NB4 (cell line): ENCODE measurements around the gene COL8A1.

Experiments
- MAX ChIP-seq: IDR thresholded peaks from 2 replicates; pipeline ENCODE4 v1.6.1; 2011; ENCODE audit warnings: low read depth, low read length
- TF ChIP-seq, protein P1 (sequence below): IDR thresholded peaks from one replicate; pipeline ENCODE4 v1.5.1; 2012; ENCODE audit warnings: low read depth, low read length

DNA sequence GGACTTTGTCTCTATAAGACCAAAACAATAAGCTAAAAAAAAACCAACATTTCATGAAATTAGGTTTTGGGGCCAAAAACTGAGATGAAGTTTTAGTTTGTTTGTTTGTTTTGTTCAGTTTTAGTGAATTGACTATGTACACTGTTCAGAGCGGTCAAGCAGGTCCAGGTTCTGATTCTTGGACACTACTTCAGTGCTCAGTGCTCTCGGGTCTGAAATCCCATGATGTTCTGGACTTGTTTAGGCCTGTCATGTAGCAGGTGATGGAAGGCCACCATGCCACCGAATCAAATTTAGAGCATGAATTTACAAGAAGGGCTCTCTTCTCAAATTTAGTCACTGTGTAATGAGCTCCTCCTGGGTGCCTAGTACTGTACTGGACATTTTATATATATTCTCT is 45.5 kb downstream of the COL8A1 start:
- TF ChIP-seq, protein P1, sequence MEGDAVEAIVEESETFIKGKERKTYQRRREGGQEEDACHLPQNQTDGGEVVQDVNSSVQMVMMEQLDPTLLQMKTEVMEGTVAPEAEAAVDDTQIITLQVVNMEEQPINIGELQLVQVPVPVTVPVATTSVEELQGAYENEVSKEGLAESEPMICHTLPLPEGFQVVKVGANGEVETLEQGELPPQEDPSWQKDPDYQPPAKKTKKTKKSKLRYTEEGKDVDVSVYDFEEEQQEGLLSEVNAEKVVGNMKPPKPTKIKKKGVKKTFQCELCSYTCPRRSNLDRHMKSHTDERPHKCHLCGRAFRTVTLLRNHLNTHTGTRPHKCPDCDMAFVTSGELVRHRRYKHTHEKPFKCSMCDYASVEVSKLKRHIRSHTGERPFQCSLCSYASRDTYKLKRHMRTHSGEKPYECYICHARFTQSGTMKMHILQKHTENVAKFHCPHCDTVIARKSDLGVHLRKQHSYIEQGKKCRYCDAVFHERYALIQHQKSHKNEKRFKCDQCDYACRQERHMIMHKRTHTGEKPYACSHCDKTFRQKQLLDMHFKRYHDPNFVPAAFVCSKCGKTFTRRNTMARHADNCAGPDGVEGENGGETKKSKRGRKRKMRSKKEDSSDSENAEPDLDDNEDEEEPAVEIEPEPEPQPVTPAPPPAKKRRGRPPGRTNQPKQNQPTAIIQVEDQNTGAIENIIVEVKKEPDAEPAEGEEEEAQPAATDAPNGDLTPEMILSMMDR: no peak
- no peak for TF ChIP-seq MAX
